ENCODE data around the gene UBAP2. TPM values are rescaled to one million over a fixed set of nuclear protein-coding genes. Genes with fewer than 3 reads are reported as not detected.

UBAP2 gene
- total RNA-seq, 1 experiment from 2014 or later = 7.1 TPM

DNA sequence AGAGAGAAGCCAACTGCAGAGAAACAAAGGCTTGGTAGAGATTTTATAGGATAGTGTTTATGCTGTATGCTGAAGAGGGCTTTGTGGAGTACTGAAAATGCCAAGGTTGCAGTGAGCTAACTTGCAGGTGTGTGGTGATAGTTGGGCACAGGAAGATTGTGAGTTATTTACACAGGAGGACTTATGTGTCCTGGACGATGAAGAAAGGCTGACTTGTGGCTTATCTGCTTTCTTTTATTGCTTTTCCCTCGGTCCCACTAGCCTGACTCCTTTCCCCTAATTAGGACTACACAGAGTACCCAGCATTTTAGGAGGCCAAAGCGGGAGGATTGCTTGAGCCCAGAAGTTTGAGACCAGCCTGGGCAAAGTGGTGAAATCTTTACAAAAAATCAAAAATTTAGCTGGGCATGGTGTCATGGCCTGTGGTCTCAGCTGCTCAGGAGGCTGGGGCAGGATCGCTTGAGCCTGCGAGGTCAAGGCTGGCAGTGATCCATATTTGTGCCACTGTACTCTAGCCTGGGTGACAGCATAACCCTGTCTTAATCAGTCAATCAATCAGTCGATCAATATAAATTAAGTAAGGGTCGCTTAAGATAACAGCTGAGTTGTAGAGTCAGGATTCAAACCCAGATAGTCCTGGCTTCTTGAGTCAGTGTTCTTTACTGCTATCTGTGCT is 169.9 kb downstream of the UBAP2 start:
- H3K27me3 ChIP-seq = no peaks in the 10 kb centered on the region
- DNase-seq = no peak
- H3K9me3 ChIP-seq = no peaks in the 10 kb centered on the region
- H3K36me3 ChIP-seq = no peaks in the 10 kb centered on the region
- no peak overlapping the region for H3K4me3 ChIP-seq

DNA sequence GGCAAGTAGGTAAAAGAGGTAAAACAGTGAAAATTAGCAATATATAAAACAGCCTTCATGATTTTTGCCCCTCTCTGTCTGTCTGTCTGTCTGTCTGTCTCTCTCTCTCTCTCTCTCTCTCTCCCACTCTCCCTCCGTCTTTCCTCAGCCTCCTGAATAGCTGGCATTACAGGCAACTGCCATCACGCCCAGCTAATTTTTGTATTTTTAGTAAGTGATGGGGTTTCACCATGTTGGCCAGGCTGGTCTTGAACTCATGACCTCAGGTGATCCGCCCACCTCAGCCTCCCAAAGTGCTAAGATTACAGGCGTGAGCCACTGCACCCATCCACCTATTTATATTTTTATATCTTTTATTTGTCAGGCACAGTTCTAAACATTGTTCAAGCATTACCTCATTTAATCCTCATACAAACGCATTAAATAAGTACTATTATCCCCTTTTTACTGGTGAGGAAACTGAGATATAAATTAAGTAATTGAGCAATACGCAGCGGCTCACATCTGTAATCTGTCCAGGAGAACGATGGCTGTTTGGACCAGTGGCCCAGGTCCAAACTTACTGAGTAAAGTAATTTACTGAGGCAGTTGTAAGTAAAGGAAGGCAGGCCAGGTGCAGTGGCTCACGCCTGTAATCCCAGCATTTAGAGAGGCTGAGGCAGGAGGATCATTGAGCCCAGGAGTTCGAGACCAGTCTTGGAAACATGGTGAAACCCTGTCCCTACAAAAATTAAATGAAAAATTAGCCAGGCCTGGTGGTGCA is 170.8 kb downstream of the UBAP2 start:
- Histone ChIP-seq H3K9me3 (no peaks in the 10 kb centered on the region), H3K36me3 (no peaks in the 10 kb centered on the region), H3K27me3 (no peaks in the 10 kb centered on the region), H3K4me3 (no peak overlapping the region)
- DNase-seq = no peak

Other genes starting within 250 kb of the UBAP2 start
- gene UBE2R2, start 231.7 kb downstream of the UBAP2 start, total RNA-seq (2014; rRNA removed; shearing (Covaris generic); ENCODE audit: low replicate concordance) = 15.1 and 16.5 TPM in 2 replicates
- gene DCAF12, start 77.8 kb upstream of the UBAP2 start, total RNA-seq (2014; rRNA removed; shearing (Covaris generic); ENCODE audit: low replicate concordance) = 12.8 and 13.2 TPM in 2 replicates
- gene UBAP1, start 130.2 kb upstream of the UBAP2 start, total RNA-seq (2014; rRNA removed; shearing (Covaris generic); ENCODE audit: low replicate concordance) = 24.3 and 33.5 TPM in 2 replicates

All from MG63 (cell line).